IPS DF 6.9 (cell line): Measurements from ENCODE around the gene POFUT2.

ENCODE experiments used
- DNase-seq: peaks from one replicate; pipeline ENCODE4 v3.0.0-alpha.2; 2013; ENCODE audit warnings: low read depth, low spot score
- H3K27ac ChIP-seq: one replicate; pipeline ENCODE4 v1.5.1; 2013; ENCODE audit warnings: low read length, control low read depth
- H3K27me3 ChIP-seq: 2 replicates; pipeline ENCODE4 v1.6.1; 2013; ENCODE audit warnings: mild to moderate bottlenecking, low read length; ENCODE audit not compliant: control insufficient read depth, insufficient read depth
- H3K36me3 ChIP-seq: 2 replicates; pipeline ENCODE4 v1.6.1; 2013; ENCODE audit warnings: low read length; ENCODE audit not compliant: control insufficient read depth, insufficient read depth
- H3K4me1 ChIP-seq: 2 replicates; pipeline ENCODE4 v1.6.1; 2013; ENCODE audit warnings: low read length; ENCODE audit not compliant: control insufficient read depth, insufficient read depth
- H3K4me3 ChIP-seq: 2 replicates; pipeline ENCODE4 v1.5.1; 2013; ENCODE audit warnings: mild to moderate bottlenecking, low read length
- H3K9me3 ChIP-seq: 2 replicates; pipeline ENCODE4 v1.6.1; 2013; ENCODE audit warnings: low read length, inconsistent platforms; ENCODE audit not compliant: control insufficient read depth, insufficient read depth
- WGBS: extraction: QIAGEN DNeasy Blood & Tissue Kit; methylation state at CpG from one replicate; pipeline ENCODE4 v1.1.7; 2013; ENCODE audit warnings: mixed read lengths, missing lambda C conversion rate; ENCODE audit not compliant: insufficient read length, insufficient coverage; 5-methylcytosine and 5-hydroxymethylcytosine counted together

Gene POFUT2

DNA sequence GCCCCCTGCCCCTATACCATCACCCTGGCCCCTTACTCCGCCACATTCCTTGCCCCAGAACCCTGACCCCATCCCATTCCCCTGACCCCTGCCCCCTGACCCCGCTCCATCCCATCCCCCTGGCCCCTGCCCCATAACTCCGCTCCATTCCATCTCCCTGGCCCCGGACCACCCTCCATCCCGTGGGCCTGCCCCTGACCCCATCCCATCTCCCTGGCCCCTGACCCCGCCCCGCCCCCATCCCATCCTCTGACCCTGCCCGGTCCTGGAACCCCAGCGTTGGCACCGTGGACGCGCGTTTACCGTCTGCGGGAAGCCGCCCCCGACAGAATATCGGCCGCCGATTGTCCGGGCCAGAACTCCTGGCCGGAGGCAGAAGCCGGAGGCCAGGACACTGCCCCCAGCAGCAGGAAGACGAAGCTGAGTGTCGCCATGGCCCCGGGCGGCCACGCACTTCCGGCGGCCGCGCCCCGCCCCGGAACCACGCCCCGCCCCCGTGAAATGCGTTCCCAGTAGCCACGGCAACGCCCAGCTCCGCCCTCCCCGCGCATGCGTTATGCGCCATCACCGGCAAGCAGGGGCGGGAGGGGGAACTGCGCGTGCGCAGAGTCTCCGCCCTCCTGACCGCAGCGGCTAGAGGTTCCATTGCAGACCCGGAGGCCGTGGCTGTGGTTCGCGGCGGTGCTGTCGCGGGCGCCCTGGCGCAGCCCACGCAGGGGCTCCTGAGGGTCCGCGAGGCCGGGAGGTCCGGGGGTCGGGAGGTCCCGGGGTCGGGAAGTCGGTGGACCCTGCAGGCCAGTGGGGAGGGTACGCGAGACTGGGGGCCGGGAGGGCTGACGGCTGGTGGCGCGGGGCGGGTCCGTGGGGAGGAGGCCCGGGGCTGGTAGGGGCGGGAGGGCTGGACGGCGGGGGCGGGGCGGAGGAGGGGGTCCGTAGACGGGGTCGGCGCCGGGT, at the start of gene POFUT2:
Gene POFUT2, minus strand, starts transcription at position 458 of the 954 bp plus-strand sequence. Its CDS starts 24 bp downstream, at position 434.
- peak; percentile 82 for DNase-seq
- Histone ChIP-seq H3K4me3 (peak within 1 kb of the TSS; percentile 83), H3K27ac (no peak within 1 kb of the TSS), H3K9me3 (no peaks in the 10 kb centered on the region), H3K36me3 (peaks cover 24% of the 10 kb centered on the region), H3K27me3 (no peaks in the 10 kb centered on the region), H3K4me1 (peaks cover 3% of the 10 kb centered on the region; the same call in 1 of the 2 replicates)
- no CpG with 5 or more reads among the region's 90 CpGs for WGBS

GRCh38 chr21:45336870-45337269, 49.2 kb upstream of the POFUT2 start:
- no peak overlapping the region for H3K27ac ChIP-seq
- H3K36me3 ChIP-seq, result no peaks in the 10 kb centered on the region
- H3K4me1 ChIP-seq, result peaks cover 3% of the 10 kb centered on the region
- DNase-seq, result no peak
- H3K9me3 ChIP-seq, result no peaks in the 10 kb centered on the region
- H3K4me3 ChIP-seq, result no peak overlapping the region
- no peaks in the 10 kb centered on the region for H3K27me3 ChIP-seq
- WGBS, result no CpG with 5 or more reads among the region's 8 CpGs

DNA sequence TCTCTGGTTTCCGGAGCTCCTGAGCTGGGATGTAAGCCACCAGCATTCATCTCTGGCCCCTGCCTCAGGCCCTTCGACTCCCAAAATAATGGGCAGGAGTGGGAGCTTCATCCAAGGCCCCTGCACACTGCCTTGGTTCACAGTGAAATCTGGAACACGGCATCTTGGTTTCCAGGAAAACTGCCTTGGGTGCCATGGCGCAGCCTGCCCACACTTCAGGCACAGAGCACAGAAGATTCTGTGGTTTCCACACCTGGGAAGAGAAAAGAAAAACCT, 48.8 kb upstream of the POFUT2 start:
- H3K9me3 ChIP-seq, result no peaks in the 10 kb centered on the region
- no peak overlapping the region for H3K4me3 ChIP-seq
- WGBS, result no CpG with 5 or more reads among the region's 4 CpGs
- H3K36me3 ChIP-seq, result no peaks in the 10 kb centered on the region
- no peaks in the 10 kb centered on the region for H3K27me3 ChIP-seq
- no peak for DNase-seq
- no peak overlapping the region for H3K27ac ChIP-seq
- H3K4me1 ChIP-seq, result peaks cover 6% of the 10 kb centered on the region

- H3K36me3 ChIP-seq, result no peaks in the 10 kb centered on the region
- H3K4me3 ChIP-seq, result no peak overlapping the region
- WGBS, result no CpG with 5 or more reads among the region's 19 CpGs
- H3K4me1 ChIP-seq, result peaks cover 7% of the 10 kb centered on the region
- no peak for DNase-seq
- no peaks in the 10 kb centered on the region for H3K9me3 ChIP-seq
- no peak overlapping the region for H3K27ac ChIP-seq
- no peaks in the 10 kb centered on the region for H3K27me3 ChIP-seq
Measured at GRCh38 chr21:45335761-45336534, 48.3 kb upstream of the POFUT2 start.

GRCh38 chr21:45335151-45335760, 47.6 kb upstream of the POFUT2 start:
- Histone ChIP-seq H3K9me3 (no peaks in the 10 kb centered on the region), H3K36me3 (no peaks in the 10 kb centered on the region), H3K4me3 (no peak overlapping the region), H3K4me1 (peaks cover 10% of the 10 kb centered on the region), H3K27me3 (no peaks in the 10 kb centered on the region), H3K27ac (no peak overlapping the region)
- no peak for DNase-seq
- WGBS, result no CpG with 5 or more reads among the region's 14 CpGs

- no peaks in the 10 kb centered on the region for H3K9me3 ChIP-seq
- H3K27ac ChIP-seq, result no peak overlapping the region
- H3K4me1 ChIP-seq, result peaks cover 11% of the 10 kb centered on the region
- no peaks in the 10 kb centered on the region for H3K27me3 ChIP-seq
- H3K36me3 ChIP-seq, result no peaks in the 10 kb centered on the region
- no CpG with 5 or more reads among the region's 9 CpGs for WGBS
- no peak for DNase-seq
- H3K4me3 ChIP-seq, result no peak overlapping the region
Measured at GRCh38 chr21:45334591-45335081, 46.9 kb upstream of the POFUT2 start.

DNA sequence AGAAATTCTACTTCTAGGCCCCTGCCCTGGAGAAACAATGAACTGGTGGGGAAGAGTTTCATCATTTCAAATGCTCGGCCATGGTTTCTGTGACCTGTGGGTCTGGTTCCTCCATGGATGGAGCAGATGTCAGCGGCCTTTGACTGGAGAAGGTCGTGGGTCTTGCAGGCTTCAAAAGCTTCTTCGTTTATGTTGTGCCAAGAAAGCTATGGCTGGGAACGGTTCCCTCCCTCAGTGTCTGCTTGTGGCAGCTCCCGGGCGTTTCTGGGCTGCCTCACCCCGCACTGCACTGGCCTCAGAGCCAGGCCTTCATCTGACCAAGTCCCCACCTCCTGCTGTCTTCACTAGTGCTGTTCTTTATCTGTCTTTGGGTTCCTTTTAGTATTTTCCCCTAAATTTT, 46.4 kb upstream of the POFUT2 start:
- H3K9me3 ChIP-seq, result no peaks in the 10 kb centered on the region
- DNase-seq, result no peak
- H3K27ac ChIP-seq, result no peak overlapping the region
- peaks cover 11% of the 10 kb centered on the region for H3K4me1 ChIP-seq
- WGBS, result no CpG with 5 or more reads among the region's 8 CpGs
- H3K27me3 ChIP-seq, result no peaks in the 10 kb centered on the region
- no peak overlapping the region for H3K4me3 ChIP-seq
- H3K36me3 ChIP-seq, result no peaks in the 10 kb centered on the region

GRCh38 chr21:45333583-45334121, 46.0 kb upstream of the POFUT2 start:
- DNase-seq, result no peak
- no peak overlapping the region for H3K27ac ChIP-seq
- no peaks in the 10 kb centered on the region for H3K36me3 ChIP-seq
- H3K9me3 ChIP-seq, result no peaks in the 10 kb centered on the region
- no peaks in the 10 kb centered on the region for H3K27me3 ChIP-seq
- H3K4me1 ChIP-seq, result peaks cover 11% of the 10 kb centered on the region
- no CpG with 5 or more reads among the region's 18 CpGs for WGBS
- H3K4me3 ChIP-seq, result no peak overlapping the region

DNA sequence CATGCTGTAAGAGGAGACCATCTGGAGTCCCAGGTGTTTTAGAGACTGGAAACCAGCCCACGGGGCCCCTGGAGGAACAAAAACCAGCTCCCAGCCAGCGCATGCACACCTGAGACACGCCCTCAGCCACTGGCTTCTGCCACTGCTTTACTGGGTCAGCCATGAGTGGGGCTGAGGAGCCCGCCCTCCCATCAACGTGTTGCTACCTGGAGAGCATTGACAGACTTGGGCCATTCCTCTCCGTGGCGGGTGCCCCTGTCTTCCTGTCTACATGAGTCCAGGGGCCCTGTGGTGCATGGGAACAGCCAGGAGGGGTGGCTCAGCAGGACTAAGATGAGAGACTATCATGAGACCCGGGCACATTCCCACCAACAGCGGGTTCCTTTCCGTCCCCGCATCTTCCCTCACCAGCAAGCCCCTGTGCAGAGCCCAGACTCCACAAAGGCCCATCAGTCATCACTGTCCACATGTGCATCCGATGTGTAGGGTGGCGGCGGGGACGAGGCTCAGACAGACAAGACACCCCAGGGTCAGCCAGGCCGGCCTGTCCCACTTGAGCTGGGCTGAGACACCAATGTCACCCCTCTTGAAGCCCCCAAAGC, 45.4 kb upstream of the POFUT2 start:
- WGBS, result no CpG with 5 or more reads among the region's 16 CpGs
- H3K4me1 ChIP-seq, result peaks cover 11% of the 10 kb centered on the region

GRCh38 chr21:45332415-45332814, 44.7 kb upstream of the POFUT2 start:
- H3K36me3 ChIP-seq, result no peaks in the 10 kb centered on the region
- no peak for DNase-seq
- WGBS, result no CpG with 5 or more reads among the region's 4 CpGs
- H3K4me3 ChIP-seq, result no peak overlapping the region
- H3K9me3 ChIP-seq, result no peaks in the 10 kb centered on the region
- no peak overlapping the region for H3K27ac ChIP-seq
- no peaks in the 10 kb centered on the region for H3K27me3 ChIP-seq
- H3K4me1 ChIP-seq, result peaks cover 11% of the 10 kb centered on the region

More for the DNA sequence above, 45.4 kb upstream of the POFUT2 start:
- DNase-seq, result no peak
- Histone ChIP-seq H3K4me3 (no peak overlapping the region), H3K36me3 (no peaks in the 10 kb centered on the region), H3K27me3 (no peaks in the 10 kb centered on the region), H3K27ac (no peak overlapping the region), H3K9me3 (no peaks in the 10 kb centered on the region)
